Stimulated activated naive CD8-positive, alpha-beta T cell treated with anti-CD3 and anti-CD28 coated beads, Interleukin-15, Interleukin-2, amounts not matched to agents 100 ng/mL and 50 ng/mL, for 24 hours (primary cell): Measurements from ENCODE around the gene CCM2.

Experiments
- H3K27ac Mint-ChIP-seq: one replicate; pipeline ENCODE4 v1.8.0; 2021; ENCODE audit warnings: mild to moderate bottlenecking, mixed read lengths
- H3K27me3 Mint-ChIP-seq: one replicate; pipeline ENCODE4 v1.8.0; 2021; ENCODE audit warnings: mixed read lengths
- H3K36me3 Mint-ChIP-seq: one replicate; pipeline ENCODE4 v1.8.0; 2021; ENCODE audit warnings: low read depth, mixed read lengths
- H3K4me1 Mint-ChIP-seq: one replicate; pipeline ENCODE4 v1.8.0; 2021; ENCODE audit warnings: low read depth, mixed read lengths
- H3K4me3 Mint-ChIP-seq: one replicate; pipeline ENCODE4 v1.8.0; 2021; ENCODE audit warnings: mild to moderate bottlenecking, mixed read lengths
- H3K9me3 Mint-ChIP-seq: one replicate; pipeline ENCODE4 v1.8.0; 2021; ENCODE audit warnings: mixed read lengths

The CCM2 gene

DNA sequence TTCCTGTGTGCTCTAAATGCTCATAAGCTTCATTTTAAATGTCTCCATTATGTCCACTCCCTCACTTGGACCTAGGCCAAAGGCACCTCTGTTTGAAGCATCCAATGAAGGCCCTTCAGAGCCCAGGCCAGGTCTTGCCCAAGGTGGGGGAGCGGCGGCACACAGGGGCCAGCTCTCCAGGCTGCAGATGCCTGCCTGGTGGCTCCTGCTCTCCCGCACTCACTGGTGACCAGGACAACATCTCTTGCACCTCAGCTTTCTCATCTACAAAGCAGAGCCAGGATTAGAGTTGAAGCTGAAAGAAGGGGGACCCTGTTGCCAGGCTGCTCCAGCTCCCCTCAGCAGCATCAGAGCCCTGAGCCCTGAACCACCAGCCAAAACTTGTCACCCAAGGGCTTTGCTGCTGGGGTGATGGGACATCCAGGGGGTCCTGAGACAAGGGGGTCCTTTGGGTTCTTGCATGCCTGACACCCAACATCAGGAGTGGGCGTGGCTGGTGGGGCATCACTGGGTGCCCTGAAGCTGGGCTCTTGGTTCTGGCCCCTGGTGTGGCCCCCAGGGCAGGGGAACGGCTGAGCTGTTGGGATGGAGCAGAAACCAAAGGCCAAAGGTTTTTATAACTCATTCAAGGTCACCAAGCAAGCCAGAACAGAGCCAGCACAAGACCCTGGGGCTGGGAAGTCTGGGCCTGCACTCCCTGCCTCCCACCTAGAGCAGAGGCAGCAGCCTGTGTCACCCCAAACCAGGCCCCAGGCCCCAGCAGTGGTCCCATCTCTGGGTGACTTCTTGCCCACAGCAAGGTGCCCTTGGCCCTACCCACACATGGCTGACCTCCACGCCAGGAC lies 87.5 kb downstream of the CCM2 start:
- H3K27ac Mint-ChIP-seq: no peak overlapping the region
- peak overlapping the region; percentile 23 for H3K4me3 Mint-ChIP-seq
- H3K4me1 Mint-ChIP-seq: peaks cover 4% of the 10 kb centered on the region
- no peaks in the 10 kb centered on the region for H3K9me3 Mint-ChIP-seq
- peaks cover 7% of the 10 kb centered on the region for H3K27me3 Mint-ChIP-seq
- H3K36me3 Mint-ChIP-seq: no peaks in the 10 kb centered on the region

DNA sequence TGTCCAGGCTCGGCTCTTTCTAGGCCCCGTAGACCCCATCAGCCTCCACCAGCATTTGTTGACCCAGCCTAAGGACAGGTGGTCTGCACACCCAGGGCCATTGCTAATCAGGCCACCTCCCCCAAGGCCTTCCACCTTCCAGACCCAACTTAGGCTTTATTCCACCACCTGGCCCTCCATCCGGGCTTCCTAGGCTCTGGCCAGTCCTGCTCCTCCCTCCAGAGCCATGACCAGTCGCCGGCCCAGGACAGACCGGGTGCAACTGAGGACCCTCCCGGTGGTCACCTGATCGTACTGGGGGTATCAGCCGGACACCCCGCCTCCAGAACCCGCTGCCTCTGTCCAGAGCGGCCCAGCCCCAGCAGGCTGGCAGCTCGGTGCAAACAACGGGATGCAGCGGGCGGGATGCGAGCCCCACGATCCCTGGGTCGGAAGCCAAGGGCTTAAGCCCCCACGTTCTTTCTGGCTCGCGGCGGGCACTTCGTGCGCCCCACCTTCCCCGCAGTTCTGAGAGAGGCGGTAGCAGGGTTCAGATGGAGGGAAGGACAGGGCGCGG lies 88.2 kb downstream of the CCM2 start:
- Mint-ChIP-seq H3K4me3 (peak overlapping the region; percentile 23), H3K9me3 (no peaks in the 10 kb centered on the region), H3K27me3 (peaks cover 7% of the 10 kb centered on the region), H3K36me3 (no peaks in the 10 kb centered on the region), H3K4me1 (peaks cover 4% of the 10 kb centered on the region), H3K27ac (no peak overlapping the region)

DNA sequence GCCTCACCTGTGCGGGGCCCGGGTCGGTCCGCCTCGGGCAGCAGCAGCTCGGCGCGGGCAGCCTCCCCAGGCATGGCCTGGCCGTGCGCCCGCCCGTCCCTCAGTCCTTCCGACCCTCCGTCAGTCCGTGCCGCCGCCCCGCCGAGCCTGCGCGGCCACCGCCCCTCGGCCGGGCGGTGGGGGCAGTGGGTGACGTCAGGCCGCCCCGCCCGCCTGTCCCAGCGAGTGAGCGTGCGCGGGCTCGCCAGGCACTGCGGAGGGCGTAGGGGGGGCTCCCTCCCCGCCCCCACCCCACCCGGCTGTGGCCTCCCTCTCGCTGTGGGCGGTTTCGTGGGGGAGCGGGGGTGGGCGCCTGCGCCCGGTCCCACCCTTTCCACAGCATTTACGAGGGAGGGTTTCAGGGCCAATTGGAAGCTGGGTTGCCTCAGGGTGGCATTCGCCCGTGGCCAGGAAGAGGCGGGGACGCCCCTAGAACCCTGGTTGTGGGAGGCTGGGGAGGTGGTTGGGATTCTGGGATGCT lies 88.9 kb downstream of the CCM2 start, which contains the start of gene NACAD:
NACAD (minus strand) TSS at position 149 of the 520 bp plus-strand sequence; CDS start at position 74, 75 bp downstream.
- peaks cover 7% of the 10 kb centered on the region for H3K27me3 Mint-ChIP-seq

GRCh38 chr7:45089341-45089891 lies 89.4 kb downstream of the CCM2 start:
- Mint-ChIP-seq H3K36me3 (no peaks in the 10 kb centered on the region), H3K27me3 (peaks cover 7% of the 10 kb centered on the region), H3K27ac (no peak overlapping the region)

More for the DNA sequence above, 88.9 kb downstream of the CCM2 start, which contains the start of gene NACAD:
- H3K36me3 Mint-ChIP-seq: no peaks in the 10 kb centered on the region
- peak within 1 kb of the TSS; percentile 70 for H3K4me3 Mint-ChIP-seq
- H3K9me3 Mint-ChIP-seq: no peaks in the 10 kb centered on the region
- H3K4me1 Mint-ChIP-seq: peaks cover 4% of the 10 kb centered on the region
- H3K27ac Mint-ChIP-seq: no peak within 1 kb of the TSS

DNA sequence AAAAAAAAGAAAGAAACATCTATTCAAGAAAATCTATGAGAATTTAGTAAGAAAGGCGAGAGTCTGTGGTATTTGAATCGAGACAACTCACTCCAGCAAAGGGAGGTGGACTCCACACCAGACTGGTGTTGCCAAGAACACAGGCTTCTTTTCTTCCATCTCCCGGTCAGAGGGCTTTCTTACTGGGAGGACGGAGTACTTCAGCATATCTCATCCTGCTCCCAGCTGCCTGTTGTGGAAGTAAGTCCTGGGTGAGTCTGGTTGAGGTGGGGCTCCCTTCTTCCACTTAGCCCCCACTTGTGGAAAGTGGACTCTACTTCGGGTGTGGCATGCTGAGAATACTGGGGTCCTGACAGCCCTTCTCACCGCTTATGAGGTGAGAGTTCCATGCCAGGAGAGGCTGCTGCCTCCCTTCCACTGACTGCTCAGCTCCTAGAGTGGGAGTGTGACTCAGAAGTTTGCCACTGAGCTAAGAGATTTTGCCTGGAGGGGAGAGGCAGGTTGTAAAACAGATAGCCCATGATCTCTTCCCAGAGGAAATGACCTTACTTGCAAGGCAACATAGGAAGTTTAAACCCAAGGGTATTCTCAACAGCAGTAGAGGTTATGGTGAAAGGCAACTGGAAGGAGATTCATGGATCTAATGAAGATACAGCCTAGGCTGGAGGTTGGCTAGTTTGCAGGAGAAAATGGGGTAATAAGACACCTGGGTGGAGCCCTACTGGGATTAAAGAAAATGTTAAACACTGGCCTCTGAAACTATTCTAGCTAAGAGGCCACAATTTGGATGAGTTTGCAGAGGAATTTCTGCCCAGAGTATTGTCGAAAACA lies 92.3 kb downstream of the CCM2 start:
- peaks cover 4% of the 10 kb centered on the region for H3K4me1 Mint-ChIP-seq
- no peaks in the 10 kb centered on the region for H3K9me3 Mint-ChIP-seq
- peaks cover 7% of the 10 kb centered on the region for H3K27me3 Mint-ChIP-seq
- no peaks in the 10 kb centered on the region for H3K36me3 Mint-ChIP-seq
- H3K4me3 Mint-ChIP-seq: no peak overlapping the region
- no peak overlapping the region for H3K27ac Mint-ChIP-seq

More at GRCh38 chr7:45089341-45089891, 89.4 kb downstream of the CCM2 start:
- H3K9me3 Mint-ChIP-seq: no peaks in the 10 kb centered on the region
- H3K4me1 Mint-ChIP-seq: peaks cover 4% of the 10 kb centered on the region
- H3K4me3 Mint-ChIP-seq: peak overlapping the region; percentile 70

DNA sequence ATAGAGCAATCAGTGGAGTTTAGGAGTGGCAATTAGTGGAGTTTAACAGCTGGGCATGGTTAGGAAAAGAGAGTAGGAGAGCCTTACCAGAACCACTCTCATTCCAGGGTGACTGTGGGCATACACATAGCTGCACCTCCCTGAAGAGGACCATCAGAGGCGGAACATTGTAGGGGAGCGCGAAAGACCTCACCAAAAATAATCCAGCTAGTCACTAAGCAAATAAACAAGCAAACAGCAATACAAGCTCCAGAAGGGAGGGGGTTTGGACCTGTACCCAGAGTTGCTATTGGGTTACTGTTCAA lies 92.9 kb downstream of the CCM2 start:
- H3K27me3 Mint-ChIP-seq: peaks cover 7% of the 10 kb centered on the region
- no peak overlapping the region for H3K4me3 Mint-ChIP-seq
- H3K9me3 Mint-ChIP-seq: no peaks in the 10 kb centered on the region
- no peaks in the 10 kb centered on the region for H3K36me3 Mint-ChIP-seq
- no peak overlapping the region for H3K27ac Mint-ChIP-seq
- peaks cover 4% of the 10 kb centered on the region for H3K4me1 Mint-ChIP-seq

DNA sequence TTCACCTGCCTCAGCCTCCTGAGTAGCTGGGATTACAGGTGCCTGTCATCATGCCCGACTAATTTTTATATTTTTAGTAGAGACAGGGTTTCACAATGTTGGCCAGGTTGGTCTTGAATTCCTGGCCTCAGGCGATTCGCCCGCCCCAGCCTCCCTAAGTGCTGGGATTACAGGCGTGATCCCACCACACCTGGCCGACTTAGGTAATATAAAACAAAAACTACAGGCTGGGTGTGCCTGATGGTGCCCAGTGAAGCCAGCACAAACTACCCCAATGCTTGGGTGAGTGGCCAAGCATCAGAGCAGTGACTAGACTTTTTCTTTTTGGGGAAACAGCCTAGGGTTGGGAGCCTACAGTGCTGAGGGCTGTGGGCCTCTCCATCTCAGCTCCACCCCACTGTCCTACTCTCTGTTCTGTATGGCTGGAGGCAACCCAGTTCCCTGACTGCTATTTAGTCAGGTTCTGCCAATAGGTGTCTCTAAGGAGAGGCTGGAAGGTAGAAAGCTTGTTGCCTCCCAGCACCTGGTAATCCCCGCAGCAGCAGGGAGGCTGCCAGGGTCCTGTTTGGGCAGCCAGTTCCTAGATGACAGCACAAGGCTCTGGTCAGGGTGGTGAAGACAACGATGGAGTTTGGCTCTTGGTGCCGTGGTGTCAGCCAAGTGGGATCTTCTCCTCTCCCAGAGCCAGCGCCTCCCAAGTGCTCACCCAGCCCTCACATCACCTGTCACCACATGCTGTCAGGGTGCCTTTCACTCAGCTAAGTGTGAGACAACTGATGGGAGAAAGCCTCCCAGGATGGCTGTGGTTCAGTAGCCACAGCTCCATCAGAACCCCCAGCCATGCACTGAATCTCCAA lies 99.2 kb downstream of the CCM2 start:
- Mint-ChIP-seq H3K27ac (no peak overlapping the region), H3K36me3 (peaks cover 31% of the 10 kb centered on the region), H3K9me3 (no peaks in the 10 kb centered on the region), H3K4me3 (no peak overlapping the region), H3K4me1 (no peaks in the 10 kb centered on the region), H3K27me3 (no peaks in the 10 kb centered on the region)

DNA sequence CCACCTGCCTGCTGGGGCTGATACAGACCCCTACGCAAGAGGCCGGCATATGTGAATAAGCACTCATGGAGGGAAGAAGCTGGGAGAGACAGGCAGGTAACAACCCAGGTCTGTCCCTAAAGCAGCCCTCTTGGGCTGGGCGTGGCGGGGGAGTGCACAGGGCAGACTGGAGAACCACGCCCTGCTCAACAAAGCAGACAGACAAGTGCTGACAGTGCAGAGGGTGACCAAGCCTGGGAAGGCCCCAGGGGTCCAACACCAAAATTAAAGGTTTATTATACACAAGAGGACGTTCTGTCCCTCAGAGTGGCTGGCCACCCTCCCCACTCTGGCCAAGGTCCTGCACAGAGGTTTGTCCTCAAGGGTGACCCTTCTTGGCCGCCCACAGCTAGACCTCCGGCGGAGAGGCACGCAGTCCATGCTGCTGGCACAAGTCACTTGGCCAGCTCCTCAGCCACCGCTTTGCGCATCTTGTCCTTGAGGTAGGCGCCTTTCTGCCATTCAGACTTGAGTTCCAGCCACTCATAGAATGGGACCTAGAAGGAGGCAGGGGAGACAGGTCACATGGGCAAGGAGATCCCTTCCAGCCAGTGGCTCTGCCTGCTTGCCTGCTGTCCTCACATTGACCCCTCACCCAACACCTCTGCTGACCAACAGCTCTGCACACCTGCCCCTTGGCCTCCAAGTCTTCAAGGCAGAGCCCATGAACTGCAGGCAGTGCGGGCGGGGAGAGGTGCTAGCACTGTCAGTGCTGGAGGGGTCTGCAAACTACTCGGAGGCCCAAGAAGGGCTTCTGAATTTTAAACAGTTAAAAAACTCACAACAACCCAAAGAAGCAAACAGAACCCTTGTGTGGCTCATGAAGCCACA lies 100.1 kb downstream of the CCM2 start:
- Mint-ChIP-seq H3K4me1 (no peaks in the 10 kb centered on the region), H3K27ac (no peak overlapping the region), H3K4me3 (no peak overlapping the region), H3K9me3 (no peaks in the 10 kb centered on the region), H3K27me3 (no peaks in the 10 kb centered on the region), H3K36me3 (peaks cover 35% of the 10 kb centered on the region)

GRCh38 chr7:45100761-45101480 lies 100.9 kb downstream of the CCM2 start:
- Mint-ChIP-seq H3K4me3 (no peak overlapping the region), H3K27ac (no peak overlapping the region), H3K27me3 (no peaks in the 10 kb centered on the region), H3K36me3 (peaks cover 41% of the 10 kb centered on the region), H3K9me3 (no peaks in the 10 kb centered on the region), H3K4me1 (peaks cover 5% of the 10 kb centered on the region)

DNA sequence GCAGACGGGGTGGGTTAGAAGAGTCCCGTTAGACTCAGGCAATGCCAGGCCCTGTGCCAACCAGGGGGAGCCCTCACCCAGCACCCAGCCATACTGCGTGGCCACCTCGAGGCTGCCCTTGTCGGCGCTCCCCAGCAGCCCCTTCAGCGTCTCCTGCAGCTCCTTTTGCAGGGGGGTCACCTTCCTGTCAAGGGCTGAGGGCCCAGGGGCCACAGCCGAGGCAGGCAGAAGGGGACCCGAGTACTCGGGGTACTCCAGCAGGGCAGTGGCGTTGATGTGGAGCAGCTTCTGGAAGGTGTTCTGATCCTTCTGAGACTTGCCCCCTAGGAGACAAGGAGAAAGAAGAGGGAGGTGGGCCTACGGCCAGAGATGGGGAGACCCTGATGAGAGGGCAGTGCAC lies 101.7 kb downstream of the CCM2 start:
- no peaks in the 10 kb centered on the region for H3K9me3 Mint-ChIP-seq
- H3K36me3 Mint-ChIP-seq: peaks cover 46% of the 10 kb centered on the region
- H3K27ac Mint-ChIP-seq: no peak overlapping the region
- H3K27me3 Mint-ChIP-seq: no peaks in the 10 kb centered on the region
- peaks cover 10% of the 10 kb centered on the region for H3K4me1 Mint-ChIP-seq
- H3K4me3 Mint-ChIP-seq: no peak overlapping the region

DNA sequence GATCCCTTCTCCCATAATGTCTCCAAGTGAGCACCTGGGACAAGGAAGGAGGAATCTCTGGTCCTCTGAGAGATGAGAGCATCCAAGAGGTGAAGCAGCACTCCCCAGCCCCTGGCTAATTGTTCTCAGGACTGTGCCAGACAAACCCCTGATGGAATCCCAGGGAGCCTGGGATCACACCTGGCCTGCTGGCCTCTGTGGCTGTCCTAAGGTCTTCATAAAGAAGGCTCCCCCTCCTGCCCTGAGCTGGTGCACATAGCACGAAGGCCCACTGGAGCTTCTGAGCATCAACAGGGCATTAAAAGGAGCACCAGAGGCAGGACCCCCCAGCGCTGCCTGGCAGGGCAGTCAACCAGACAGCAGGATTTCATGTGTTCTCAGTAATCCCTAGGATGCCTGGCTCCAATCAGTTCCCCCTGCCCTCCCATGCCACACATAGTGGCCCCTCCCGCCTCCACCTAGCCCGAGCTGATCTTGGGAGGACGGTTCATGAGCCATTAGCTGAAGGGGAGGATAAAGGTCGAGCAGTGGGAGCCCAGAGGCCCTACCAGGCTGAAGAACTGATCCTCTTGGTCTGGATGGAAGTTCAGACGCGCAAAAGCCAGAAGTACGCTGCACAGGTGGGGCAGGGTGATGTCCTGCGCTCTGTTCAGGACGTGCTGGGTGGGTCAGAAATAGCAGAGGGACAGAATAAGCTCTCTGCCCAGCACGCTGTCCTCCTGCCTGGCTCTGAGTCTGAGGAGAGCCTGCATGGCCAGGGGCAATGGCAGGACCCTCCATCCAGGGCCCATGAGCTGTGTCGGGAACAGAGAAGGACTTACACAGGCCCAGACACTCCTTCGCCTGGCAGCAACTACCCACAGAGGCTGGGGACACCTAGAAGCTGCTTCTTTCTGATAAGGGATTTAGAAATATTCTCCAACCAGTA lies 103.0 kb downstream of the CCM2 start:
- Mint-ChIP-seq H3K27ac (no peak overlapping the region), H3K36me3 (peaks cover 59% of the 10 kb centered on the region)

More for the DNA sequence above, 103.0 kb downstream of the CCM2 start:
- H3K9me3 Mint-ChIP-seq: no peaks in the 10 kb centered on the region
- H3K27me3 Mint-ChIP-seq: no peaks in the 10 kb centered on the region
- H3K4me1 Mint-ChIP-seq: peaks cover 23% of the 10 kb centered on the region
- no peak overlapping the region for H3K4me3 Mint-ChIP-seq
